ENCODE data around the gene ZNF599. TPM values are rescaled to one million over a fixed set of nuclear protein-coding genes. Genes with fewer than 3 reads are reported as not detected.

The ZNF599 gene
- total and polyA plus RNA-seq, 2 experiments from 2014 or later = 6.0 to 6.2 TPM

DNA sequence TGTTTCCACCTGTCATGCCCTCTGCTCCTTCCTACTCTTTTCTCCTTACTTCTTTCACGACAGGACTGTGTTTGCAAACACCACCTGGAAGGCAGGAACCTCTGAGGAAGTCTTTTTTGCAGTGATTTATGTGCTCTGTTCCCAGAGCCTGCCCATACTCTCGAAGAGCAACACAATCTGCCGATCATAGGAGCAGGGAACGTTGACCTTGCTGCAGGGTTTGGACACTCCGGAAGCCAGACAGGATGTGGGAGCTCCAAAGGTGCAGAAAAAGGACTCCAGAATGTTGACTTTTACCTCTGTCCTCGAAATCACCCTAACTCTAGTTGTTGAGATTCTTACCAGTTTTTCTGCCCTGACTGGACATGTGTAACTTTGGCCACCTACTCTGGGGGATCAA is 47.6 kb downstream of the ZNF599 start:
- no peaks in the 10 kb centered on the region for H3K9me3 ChIP-seq (ENCODE audit: low read depth)
- TF ChIP-seq, protein P1, sequence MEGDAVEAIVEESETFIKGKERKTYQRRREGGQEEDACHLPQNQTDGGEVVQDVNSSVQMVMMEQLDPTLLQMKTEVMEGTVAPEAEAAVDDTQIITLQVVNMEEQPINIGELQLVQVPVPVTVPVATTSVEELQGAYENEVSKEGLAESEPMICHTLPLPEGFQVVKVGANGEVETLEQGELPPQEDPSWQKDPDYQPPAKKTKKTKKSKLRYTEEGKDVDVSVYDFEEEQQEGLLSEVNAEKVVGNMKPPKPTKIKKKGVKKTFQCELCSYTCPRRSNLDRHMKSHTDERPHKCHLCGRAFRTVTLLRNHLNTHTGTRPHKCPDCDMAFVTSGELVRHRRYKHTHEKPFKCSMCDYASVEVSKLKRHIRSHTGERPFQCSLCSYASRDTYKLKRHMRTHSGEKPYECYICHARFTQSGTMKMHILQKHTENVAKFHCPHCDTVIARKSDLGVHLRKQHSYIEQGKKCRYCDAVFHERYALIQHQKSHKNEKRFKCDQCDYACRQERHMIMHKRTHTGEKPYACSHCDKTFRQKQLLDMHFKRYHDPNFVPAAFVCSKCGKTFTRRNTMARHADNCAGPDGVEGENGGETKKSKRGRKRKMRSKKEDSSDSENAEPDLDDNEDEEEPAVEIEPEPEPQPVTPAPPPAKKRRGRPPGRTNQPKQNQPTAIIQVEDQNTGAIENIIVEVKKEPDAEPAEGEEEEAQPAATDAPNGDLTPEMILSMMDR (IDR thresholded peaks at IDR 0.05; ENCODE audit: poor library complexity) = no peak
- TF ChIP-seq EZH2 (IDR thresholded peaks at IDR 0.05; ENCODE audit: borderline replicate concordance) (no peak), EZH2phosphoT487 (IDR thresholded peaks at IDR 0.05; ENCODE audit: low read depth, severe bottlenecking, unreplicated experiment) (no peak)
- no peak overlapping the region for H3K4me2 ChIP-seq
- no peaks in the 10 kb centered on the region for H3K4me1 ChIP-seq (ENCODE audit: insufficient read depth)
- H3K4me3 ChIP-seq = no peak overlapping the region
- H3K79me2 ChIP-seq = no peaks in the 10 kb centered on the region
- 61% methylated on average over 6 of the region's 6 CpGs for WGBS (ENCODE audit: low lambda C conversion rate, missing lambda C conversion rate)
- no peaks in the 10 kb centered on the region for H3K36me3 ChIP-seq (replicated peaks; ENCODE audit: insufficient read depth, low read depth)
- DNase-seq (ENCODE audit: low spot score) = no peak
- H3K27ac ChIP-seq = no peak overlapping the region
- no peaks in the 10 kb centered on the region for H4K20me1 ChIP-seq (ENCODE audit: insufficient read depth, poor library complexity, severe bottlenecking)
- H3K9me2 ChIP-seq (replicated peaks; ENCODE audit: insufficient read depth) = no peaks in the 10 kb centered on the region
- no peak overlapping the region for H2AFZ ChIP-seq
- no peaks in the 10 kb centered on the region for H3K27me3 ChIP-seq

DNA sequence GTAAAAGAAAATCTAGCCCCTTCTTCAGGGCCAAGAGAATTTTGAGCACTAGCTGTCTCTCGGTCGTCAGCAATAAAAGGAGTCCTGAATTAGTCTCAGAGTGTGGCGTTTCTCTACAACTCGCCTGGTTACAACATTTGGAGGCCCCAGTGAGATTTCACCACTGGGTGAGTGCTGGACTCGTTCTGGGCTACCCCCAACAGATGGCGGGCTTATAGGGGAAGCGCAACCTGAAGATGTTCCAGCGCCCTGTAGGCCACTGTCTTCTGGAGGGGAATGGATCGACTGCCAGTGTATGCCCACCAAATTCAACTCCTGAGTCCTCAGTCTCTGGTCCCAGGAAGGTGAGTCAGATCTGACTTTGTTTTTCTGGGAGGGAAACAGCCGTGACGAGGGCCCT is 50.7 kb downstream of the ZNF599 start:
- no peak for DNase-seq (ENCODE audit: low spot score)
- no peaks in the 10 kb centered on the region for H4K20me1 ChIP-seq (ENCODE audit: insufficient read depth, poor library complexity, severe bottlenecking)
- H3K27me3 ChIP-seq = no peaks in the 10 kb centered on the region
- H3K79me2 ChIP-seq = no peaks in the 10 kb centered on the region
- WGBS (ENCODE audit: low lambda C conversion rate, missing lambda C conversion rate) = 65% methylated on average over 11 of the region's 11 CpGs
- H3K27ac ChIP-seq = no peak overlapping the region
- H3K36me3 ChIP-seq (replicated peaks; ENCODE audit: insufficient read depth, low read depth) = no peaks in the 10 kb centered on the region
- no peak overlapping the region for H3K4me3 ChIP-seq
- H3K4me1 ChIP-seq (ENCODE audit: insufficient read depth) = no peaks in the 10 kb centered on the region
- no peak overlapping the region for H2AFZ ChIP-seq
- H3K9me3 ChIP-seq (ENCODE audit: low read depth) = no peaks in the 10 kb centered on the region
- H3K9me2 ChIP-seq (replicated peaks; ENCODE audit: insufficient read depth) = no peaks in the 10 kb centered on the region
- no peak overlapping the region for H3K4me2 ChIP-seq
- no peak for TF ChIP-seq EZH2 (IDR thresholded peaks at IDR 0.05; ENCODE audit: borderline replicate concordance)
- TF ChIP-seq EZH2phosphoT487 (IDR thresholded peaks at IDR 0.05; ENCODE audit: low read depth, severe bottlenecking, unreplicated experiment) = no peak
- TF ChIP-seq, protein P1 (IDR thresholded peaks at IDR 0.05; ENCODE audit: poor library complexity) = no peak

DNA sequence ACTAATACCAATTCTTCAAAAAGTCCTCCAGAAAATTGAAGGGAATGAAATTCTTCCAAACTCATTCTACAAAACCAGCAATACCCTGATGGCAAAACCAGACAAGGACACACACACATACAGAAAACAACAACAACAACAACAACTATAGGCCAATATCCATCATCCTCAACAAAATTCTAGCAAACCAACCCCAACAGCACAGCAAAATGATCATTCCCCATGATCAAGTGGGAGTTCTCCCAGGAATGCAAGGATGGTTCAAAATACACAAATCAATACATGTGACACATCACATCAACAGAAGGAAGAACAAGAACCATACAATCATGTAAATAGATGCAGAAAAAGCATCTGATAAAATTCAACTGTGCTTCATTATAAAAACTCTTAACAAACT is 57.7 kb downstream of the ZNF599 start:
- Histone ChIP-seq H3K4me3 (no peak overlapping the region), H3K27me3 (no peaks in the 10 kb centered on the region), H3K9me2 (replicated peaks; ENCODE audit: insufficient read depth) (no peaks in the 10 kb centered on the region), H3K4me1 (ENCODE audit: insufficient read depth) (no peaks in the 10 kb centered on the region), H3K36me3 (replicated peaks; ENCODE audit: insufficient read depth, low read depth) (no peaks in the 10 kb centered on the region), H3K4me2 (no peak overlapping the region), H3K27ac (no peak overlapping the region), H3K9me3 (ENCODE audit: low read depth) (peaks cover 12% of the 10 kb centered on the region), H3K79me2 (no peaks in the 10 kb centered on the region), H4K20me1 (ENCODE audit: insufficient read depth, poor library complexity, severe bottlenecking) (no peaks in the 10 kb centered on the region), H2AFZ (no peak overlapping the region)
- TF ChIP-seq, protein P1 (IDR thresholded peaks at IDR 0.05; ENCODE audit: poor library complexity) = no peak
- TF ChIP-seq EZH2phosphoT487 (IDR thresholded peaks at IDR 0.05; ENCODE audit: low read depth, severe bottlenecking, unreplicated experiment) = no peak
- no peak for TF ChIP-seq EZH2 (IDR thresholded peaks at IDR 0.05; ENCODE audit: borderline replicate concordance)
- no peak for DNase-seq (ENCODE audit: low spot score)

DNA sequence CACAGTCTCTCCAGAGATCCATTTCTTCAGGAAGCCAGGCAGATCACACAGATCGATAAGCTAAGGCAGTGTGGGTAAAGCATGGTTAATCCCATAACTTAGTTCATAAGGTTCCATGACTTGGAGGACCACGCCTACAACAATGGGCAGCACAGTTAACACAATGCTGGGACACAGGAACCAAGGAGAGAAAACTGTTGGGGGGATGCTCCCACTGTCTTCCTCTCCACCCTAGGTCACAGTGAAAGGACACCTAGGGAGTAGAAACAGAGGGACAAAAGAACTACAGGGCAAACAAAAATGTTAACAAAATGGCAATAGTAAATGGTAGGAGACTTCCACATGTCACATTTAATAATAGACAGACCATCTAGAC is 59.8 kb downstream of the ZNF599 start:
- Histone ChIP-seq H3K27me3 (no peaks in the 10 kb centered on the region), H3K4me1 (ENCODE audit: insufficient read depth) (no peaks in the 10 kb centered on the region), H3K9me2 (replicated peaks; ENCODE audit: insufficient read depth) (no peaks in the 10 kb centered on the region), H4K20me1 (ENCODE audit: insufficient read depth, poor library complexity, severe bottlenecking) (no peaks in the 10 kb centered on the region), H2AFZ (no peak overlapping the region), H3K4me3 (no peak overlapping the region), H3K4me2 (no peak overlapping the region), H3K9me3 (ENCODE audit: low read depth) (peaks cover 12% of the 10 kb centered on the region), H3K79me2 (no peaks in the 10 kb centered on the region), H3K36me3 (replicated peaks; ENCODE audit: insufficient read depth, low read depth) (no peaks in the 10 kb centered on the region), H3K27ac (no peak overlapping the region)
- 70% methylated on average over 2 of the region's 2 CpGs for WGBS (ENCODE audit: low lambda C conversion rate, missing lambda C conversion rate)
- TF ChIP-seq, protein P1 (IDR thresholded peaks at IDR 0.05; ENCODE audit: poor library complexity) = no peak
- no peak for TF ChIP-seq EZH2phosphoT487 (IDR thresholded peaks at IDR 0.05; ENCODE audit: low read depth, severe bottlenecking, unreplicated experiment)
- TF ChIP-seq EZH2 (IDR thresholded peaks at IDR 0.05; ENCODE audit: borderline replicate concordance) = no peak
- DNase-seq (ENCODE audit: low spot score) = no peak
